ENCODE measurements around the gene UBR4.
"Not testable (repeated sequence)": the region's sequence is repeated elsewhere in the genome, so short reads cannot be mapped to it uniquely, and the experiment has no call there.

The UBR4 gene

GRCh38 chr1:19209990-19210771 lies at the start of gene UBR4:
TSS of gene UBR4 (minus strand) at chr1:19210266. CDS start at chr1:19210248, 18 bp downstream.
- peak; percentile 97 for DNase-seq (ENCODE audit: low spot score)

- no peak for DNase-seq (ENCODE audit: low spot score)
Observed at GRCh38 chr1:19258353-19258752, 48.3 kb upstream of the UBR4 start.

DNA sequence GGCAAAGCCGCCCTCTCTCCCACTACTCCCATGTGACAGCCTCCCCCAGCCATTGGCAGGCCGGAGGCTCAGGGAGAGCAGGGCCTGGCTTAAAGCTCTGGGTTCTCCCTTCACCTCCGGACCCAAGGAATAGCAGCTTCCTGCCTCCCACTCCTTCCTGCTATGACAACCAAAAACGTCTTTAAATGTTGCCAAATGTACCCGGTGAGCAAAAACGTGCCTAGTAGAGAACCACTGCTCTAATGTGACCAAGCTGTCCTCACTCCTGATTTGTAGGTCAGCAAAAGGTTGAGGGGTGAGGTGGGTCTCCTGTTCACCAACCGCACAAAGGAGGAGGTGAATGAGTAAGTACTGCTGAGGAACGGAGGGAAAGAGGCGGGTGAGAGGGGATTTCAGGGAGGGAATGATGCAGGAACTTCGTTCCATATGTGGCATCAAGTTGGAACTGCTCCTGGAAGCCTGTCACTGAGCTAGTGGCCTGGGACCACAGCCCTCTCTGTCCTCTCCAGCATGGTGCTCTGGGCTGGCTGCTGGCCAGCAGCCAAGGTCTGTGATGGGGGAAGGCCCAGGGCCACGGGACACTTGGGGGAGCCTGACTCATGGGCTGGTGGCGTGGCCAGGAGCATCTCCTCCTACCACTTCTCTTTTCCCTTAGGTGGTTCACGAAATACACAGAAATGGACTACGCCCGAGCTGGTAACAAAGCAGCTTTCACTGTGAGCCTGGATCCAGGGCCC lies 47.3 kb upstream of the UBR4 start:
- DNase-seq (ENCODE audit: low spot score), result no peak

- not testable (repeated sequence) for DNase-seq (ENCODE audit: low spot score)
Observed at GRCh38 chr1:19256301-19256700, 46.2 kb upstream of the UBR4 start.

DNA sequence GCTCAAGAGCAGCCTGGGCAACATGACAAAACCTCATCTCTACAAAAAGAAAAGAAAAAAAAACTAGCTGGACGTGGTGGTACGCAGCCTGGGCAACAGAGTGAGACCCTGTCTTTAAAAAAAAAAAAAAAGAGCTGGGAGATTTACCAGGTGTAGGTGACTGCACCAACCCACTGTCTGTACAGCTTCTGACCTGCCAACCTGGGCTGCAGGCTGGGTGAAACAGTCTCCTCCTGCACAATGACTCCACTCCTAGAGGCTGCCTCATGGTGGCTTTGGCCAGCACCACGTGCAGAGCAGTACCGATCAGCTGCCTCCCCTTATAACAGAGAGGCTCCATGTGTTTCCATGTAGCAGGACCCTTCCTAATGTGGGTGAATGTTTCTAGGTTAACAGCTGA lies 45.2 kb upstream of the UBR4 start:
- no peak for DNase-seq (ENCODE audit: low spot score)

DNA sequence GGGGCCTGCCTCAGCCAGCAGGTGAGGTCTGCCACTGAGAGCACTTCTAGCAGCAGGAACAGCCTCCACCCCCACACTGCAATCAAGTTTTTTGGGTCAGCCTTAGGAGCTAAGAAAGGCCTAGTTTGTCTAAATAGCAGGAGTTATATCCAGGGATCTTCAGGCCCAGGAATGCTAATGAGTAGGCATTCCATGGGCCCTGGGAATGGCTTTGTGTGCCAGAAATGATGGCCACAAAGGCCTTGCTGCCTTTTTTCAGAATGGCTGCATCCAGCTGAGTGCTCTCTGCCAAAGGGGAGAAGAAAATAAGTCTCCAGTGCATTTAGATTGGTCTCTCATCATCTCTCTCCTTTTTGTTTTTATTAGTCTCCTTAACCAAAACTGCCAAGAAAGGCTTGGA lies 44.4 kb upstream of the UBR4 start:
- no peak for DNase-seq (ENCODE audit: low spot score)

DNA sequence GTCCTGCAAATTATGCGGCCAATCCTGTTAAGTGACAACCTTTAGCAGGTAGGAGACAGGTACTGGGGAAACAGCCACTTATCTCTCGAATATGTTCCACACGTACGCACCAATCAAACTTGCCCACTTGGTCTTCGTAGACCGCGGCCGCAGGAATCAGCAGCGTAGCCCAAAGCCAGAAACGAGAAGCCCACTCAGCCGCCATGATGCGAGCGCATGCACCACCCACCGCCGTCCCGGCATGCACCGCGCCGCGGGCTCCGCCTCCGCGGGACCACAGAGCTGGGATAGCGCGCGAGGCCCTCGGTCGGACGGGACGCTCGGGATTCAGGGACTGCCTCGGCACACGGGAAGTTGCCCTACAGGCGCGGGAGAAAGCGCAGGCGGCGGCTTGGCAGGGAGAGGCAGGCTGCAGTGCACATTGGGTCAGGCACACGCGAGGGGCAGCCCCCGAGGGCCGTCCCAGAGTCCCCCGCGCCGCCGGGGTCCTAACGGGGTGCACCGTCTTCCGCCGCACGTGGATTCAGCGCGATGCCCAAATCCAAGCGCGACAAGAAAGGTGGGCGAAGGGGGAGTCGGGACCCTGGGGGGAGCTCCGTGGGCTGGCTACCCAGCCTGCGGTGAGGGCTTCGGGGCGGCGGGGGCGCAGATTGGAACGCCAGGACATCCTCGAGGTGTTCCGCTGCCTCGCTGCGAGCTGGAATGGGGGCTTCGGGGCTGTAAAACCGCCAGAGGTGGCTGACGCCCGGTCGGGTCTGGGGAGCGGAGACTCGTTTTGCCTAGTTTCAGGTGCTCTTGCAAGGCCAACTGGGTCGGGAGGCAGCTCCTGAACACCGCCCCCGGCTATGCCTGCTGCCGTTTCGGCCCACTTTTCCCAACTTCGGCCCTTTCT lies 41.5 kb upstream of the UBR4 start, which contains the start of the genes EMC1 and MRTO4:
Gene EMC1, minus strand, starts transcription at position 220 of the 892 bp plus-strand sequence. Its CDS starts 15 bp downstream, at position 205.
Gene MRTO4, plus strand, starts transcription at position 501 of the 892 bp plus-strand sequence. Its CDS starts 31 bp downstream, at position 532.
- DNase-seq (ENCODE audit: low spot score), result peak; percentile 96

GRCh38 chr1:19250629-19251304 lies 40.7 kb upstream of the UBR4 start:
- no peak for DNase-seq (ENCODE audit: low spot score)

DNA sequence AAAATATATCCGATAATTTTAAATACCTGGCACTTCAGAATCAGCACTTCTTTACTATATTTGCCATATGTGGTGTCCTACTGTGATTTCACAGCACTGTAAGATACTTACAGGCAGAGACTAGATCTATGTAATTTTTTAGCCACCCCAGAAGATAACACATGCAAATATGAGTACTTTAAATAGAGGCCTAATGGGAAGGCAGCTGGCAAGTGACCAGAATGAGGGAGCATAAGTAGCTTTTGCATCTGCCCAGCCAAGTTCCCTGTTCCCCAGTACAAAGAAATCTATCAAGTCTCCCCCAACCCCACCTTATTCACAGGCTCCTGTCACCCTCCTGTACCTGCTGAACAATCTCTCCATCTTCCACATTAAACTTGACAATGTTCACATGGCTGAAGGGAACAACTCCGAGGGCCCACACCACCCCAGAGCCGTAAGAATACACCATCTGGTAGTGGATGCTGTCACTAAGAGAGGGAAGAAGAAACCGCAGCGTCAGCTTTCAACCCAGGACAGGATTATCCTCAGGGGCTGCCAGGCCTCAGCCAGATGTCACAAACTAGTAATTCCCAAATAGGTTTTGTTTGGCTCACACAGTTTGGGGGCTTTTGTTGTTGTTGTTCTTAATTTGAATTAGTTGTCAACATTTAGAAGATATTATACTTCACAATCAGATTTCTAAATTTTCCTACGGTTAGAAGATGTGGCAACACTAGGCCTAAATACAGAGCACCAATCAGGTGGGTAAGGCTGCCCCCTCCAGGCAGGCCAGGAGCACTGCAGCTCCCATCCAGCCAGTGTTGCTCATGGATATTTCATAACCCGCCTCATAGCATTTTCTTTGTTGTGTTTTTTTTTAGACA lies 30.8 kb upstream of the UBR4 start:
- DNase-seq (ENCODE audit: low spot score), result peak; percentile 92

- DNase-seq (ENCODE audit: low spot score), result no peak
Observed at GRCh38 chr1:19239876-19240275, 29.8 kb upstream of the UBR4 start.

- no peak for DNase-seq (ENCODE audit: low spot score)
Observed at GRCh38 chr1:19234224-19234623, 24.2 kb upstream of the UBR4 start.

GRCh38 chr1:19232524-19232846 lies 22.4 kb upstream of the UBR4 start:
- DNase-seq (ENCODE audit: low spot score), result no peak

GRCh38 chr1:19231736-19232523 lies 21.9 kb upstream of the UBR4 start:
- DNase-seq (ENCODE audit: low spot score), result not testable (repeated sequence)

- DNase-seq (ENCODE audit: low spot score), result no peak
Observed at GRCh38 chr1:19229828-19230325, 19.8 kb upstream of the UBR4 start.

DNA sequence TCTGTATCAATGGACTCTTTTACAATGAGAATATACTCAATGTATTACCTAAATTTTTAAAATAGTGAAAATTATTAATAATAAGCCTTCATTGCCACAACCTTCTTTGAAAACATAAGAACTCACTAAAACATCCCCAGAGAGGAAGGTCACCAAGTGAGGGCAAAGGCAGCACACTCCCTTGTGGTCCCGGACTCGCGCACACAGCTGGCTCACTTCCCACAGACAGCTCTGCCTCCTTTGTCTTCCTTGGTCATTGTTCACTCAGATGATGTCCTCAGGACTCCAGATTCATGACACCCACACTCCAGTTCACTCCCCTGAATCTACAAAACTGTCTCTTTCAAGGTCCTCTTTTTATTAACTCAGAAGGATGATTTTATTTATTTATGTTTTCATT lies 19.2 kb upstream of the UBR4 start:
- no peak for DNase-seq (ENCODE audit: low spot score)

- DNase-seq (ENCODE audit: low spot score), result no peak
Observed at GRCh38 chr1:19222979-19223824, 13.1 kb upstream of the UBR4 start.

GRCh38 chr1:19222573-19222972 lies 12.5 kb upstream of the UBR4 start:
- no peak for DNase-seq (ENCODE audit: low spot score)

GRCh38 chr1:19220991-19221390 lies 10.9 kb upstream of the UBR4 start:
- no peak for DNase-seq (ENCODE audit: low spot score)
